ENCODE measurements around the gene SAMD10.
"Not testable (repeated sequence)": the region's sequence is repeated elsewhere in the genome, so short reads cannot be mapped to it uniquely, and the experiment has no call there.

Gene SAMD10

GRCh38 chr20:63940472-63941266 is 38.8 kb downstream of the SAMD10 start:
- peaks cover 51% of the 10 kb centered on the region for H3K4me1 Mint-ChIP-seq (ENCODE audit: low read depth)
- H3K27me3 Mint-ChIP-seq, result no peaks in the 10 kb centered on the region
- H3K4me3 Mint-ChIP-seq, result no peak overlapping the region
- H3K36me3 Mint-ChIP-seq (ENCODE audit: low read depth), result peaks cover 94% of the 10 kb centered on the region
- intact Hi-C loops (cut with micrococcal nuclease), result no loop called here
- no peaks in the 10 kb centered on the region for H3K9me3 Mint-ChIP-seq
- H3K27ac Mint-ChIP-seq, result peak overlapping the region; percentile 61

- Mint-ChIP-seq H3K27ac (no peak overlapping the region), H3K9me3 (no peaks in the 10 kb centered on the region), H3K4me1 (ENCODE audit: low read depth) (peaks cover 53% of the 10 kb centered on the region), H3K36me3 (ENCODE audit: low read depth) (peaks cover 94% of the 10 kb centered on the region), H3K4me3 (no peak overlapping the region), H3K27me3 (no peaks in the 10 kb centered on the region)
- intact Hi-C loops (cut with micrococcal nuclease), result no loop called here
Measured at GRCh38 chr20:63940071-63940471, 39.4 kb downstream of the SAMD10 start.

- Mint-ChIP-seq H3K27me3 (no peaks in the 10 kb centered on the region), H3K9me3 (no peaks in the 10 kb centered on the region), H3K4me1 (ENCODE audit: low read depth) (peaks cover 61% of the 10 kb centered on the region), H3K27ac (no peak overlapping the region), H3K36me3 (ENCODE audit: low read depth) (peaks cover 94% of the 10 kb centered on the region), H3K4me3 (no peak overlapping the region)
- intact Hi-C loops (cut with micrococcal nuclease), result no loop called here
Measured at GRCh38 chr20:63939061-63939935, 40.1 kb downstream of the SAMD10 start.

DNA sequence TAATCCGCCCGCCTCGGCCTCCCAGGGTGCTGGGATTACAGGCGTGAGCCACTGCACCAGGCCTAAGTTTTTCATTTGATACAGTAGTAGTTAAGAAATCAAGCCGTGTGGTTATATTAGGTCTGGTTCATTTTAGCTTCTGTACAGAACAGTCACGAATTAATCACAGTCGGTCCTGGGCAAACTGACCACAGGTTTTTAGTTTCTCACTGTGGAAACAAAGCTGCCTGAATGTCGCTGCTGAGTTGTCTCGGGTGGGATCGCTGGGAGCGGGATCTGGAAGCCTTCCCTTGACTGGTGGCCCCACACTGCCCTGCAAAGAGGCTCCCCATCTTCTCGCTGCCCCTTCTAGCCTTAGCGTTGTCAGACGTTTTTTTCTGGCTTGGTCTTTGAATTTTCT is 41.8 kb downstream of the SAMD10 start:
- H3K27me3 Mint-ChIP-seq, result no peaks in the 10 kb centered on the region
- H3K36me3 Mint-ChIP-seq (ENCODE audit: low read depth), result peaks cover 94% of the 10 kb centered on the region
- H3K9me3 Mint-ChIP-seq, result no peaks in the 10 kb centered on the region
- H3K27ac Mint-ChIP-seq, result no peak overlapping the region
- intact Hi-C loops (cut with micrococcal nuclease), result no loop called here
- H3K4me1 Mint-ChIP-seq (ENCODE audit: low read depth), result peaks cover 57% of the 10 kb centered on the region
- no peak overlapping the region for H3K4me3 Mint-ChIP-seq

GRCh38 chr20:63935447-63935846 is 44.0 kb downstream of the SAMD10 start:
- no peak overlapping the region for H3K4me3 Mint-ChIP-seq
- intact Hi-C loops (cut with micrococcal nuclease), result no loop called here

GRCh38 chr20:63934271-63935068 is 45.0 kb downstream of the SAMD10 start:
- H3K36me3 Mint-ChIP-seq (ENCODE audit: low read depth), result peaks cover 94% of the 10 kb centered on the region
- no peaks in the 10 kb centered on the region for H3K9me3 Mint-ChIP-seq
- H3K4me3 Mint-ChIP-seq, result peak overlapping the region; percentile 45
- peak overlapping the region; percentile 72 for H3K27ac Mint-ChIP-seq
- intact Hi-C loops (cut with micrococcal nuclease), result no loop called here
- H3K4me1 Mint-ChIP-seq (ENCODE audit: low read depth), result peaks cover 37% of the 10 kb centered on the region
- H3K27me3 Mint-ChIP-seq, result no peaks in the 10 kb centered on the region

More at GRCh38 chr20:63935447-63935846, 44.0 kb downstream of the SAMD10 start:
- peaks cover 42% of the 10 kb centered on the region for H3K4me1 Mint-ChIP-seq (ENCODE audit: low read depth)
- H3K9me3 Mint-ChIP-seq, result no peaks in the 10 kb centered on the region
- no peak overlapping the region for H3K27ac Mint-ChIP-seq
- H3K27me3 Mint-ChIP-seq, result no peaks in the 10 kb centered on the region
- H3K36me3 Mint-ChIP-seq (ENCODE audit: low read depth), result peaks cover 94% of the 10 kb centered on the region

DNA sequence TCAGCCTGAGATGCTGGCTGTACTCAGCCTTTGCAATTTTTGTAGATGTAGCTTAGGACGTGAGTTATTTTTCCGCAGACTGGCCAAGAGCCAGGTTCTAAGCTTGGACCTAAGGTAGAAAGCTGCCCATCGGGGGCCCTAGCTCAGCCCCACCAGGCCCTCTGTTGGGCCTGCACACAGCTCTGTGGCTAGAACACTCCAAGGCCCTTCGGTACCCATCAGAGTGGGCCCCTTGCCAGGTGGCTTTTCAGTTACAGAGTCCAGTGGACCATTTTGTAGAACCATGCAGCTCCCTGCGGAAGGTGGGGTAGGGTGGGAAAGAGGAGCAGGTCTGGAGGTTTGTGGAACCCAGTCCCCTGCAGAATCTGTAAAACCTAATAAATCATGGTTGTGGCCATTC is 45.8 kb downstream of the SAMD10 start:
- Mint-ChIP-seq H3K27me3 (no peaks in the 10 kb centered on the region), H3K9me3 (no peaks in the 10 kb centered on the region), H3K4me3 (no peak overlapping the region), H3K36me3 (ENCODE audit: low read depth) (peaks cover 95% of the 10 kb centered on the region), H3K4me1 (ENCODE audit: low read depth) (peaks cover 32% of the 10 kb centered on the region), H3K27ac (no peak overlapping the region)
- intact Hi-C loops (cut with micrococcal nuclease), result no loop called here

DNA sequence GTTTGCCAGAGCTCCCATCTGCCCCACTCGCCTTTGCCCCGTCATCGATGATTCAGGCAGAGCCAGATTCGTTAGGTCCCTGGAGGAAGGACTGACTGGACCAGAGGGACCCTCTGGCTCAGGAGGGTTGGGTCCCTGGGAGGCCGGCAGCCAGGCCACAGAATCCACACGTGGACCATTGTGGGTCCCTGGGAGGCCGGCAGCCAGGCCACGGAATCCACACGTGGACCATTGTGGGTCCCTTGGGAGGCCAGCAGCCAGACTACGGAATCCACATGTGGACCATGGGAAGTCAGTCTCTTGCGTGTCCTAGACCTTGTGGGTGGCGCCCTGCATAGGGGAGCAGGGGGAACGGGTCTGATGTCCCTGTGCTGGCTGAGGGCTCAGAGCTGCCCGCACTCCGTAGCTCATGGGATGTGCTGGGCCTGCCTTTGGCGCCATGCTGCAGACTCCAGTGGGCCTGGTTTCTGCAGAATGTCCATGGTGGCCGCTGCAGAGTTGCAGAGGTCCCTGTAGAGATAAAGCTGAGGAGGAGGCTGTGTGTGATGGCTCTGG is 46.8 kb downstream of the SAMD10 start:
- no peaks in the 10 kb centered on the region for H3K9me3 Mint-ChIP-seq
- no peaks in the 10 kb centered on the region for H3K27me3 Mint-ChIP-seq
- peaks cover 100% of the 10 kb centered on the region for H3K36me3 Mint-ChIP-seq (ENCODE audit: low read depth)
- peaks cover 32% of the 10 kb centered on the region for H3K4me1 Mint-ChIP-seq (ENCODE audit: low read depth)
- H3K27ac Mint-ChIP-seq, result no peak overlapping the region
- intact Hi-C loops (cut with micrococcal nuclease), result no loop called here
- no peak overlapping the region for H3K4me3 Mint-ChIP-seq

DNA sequence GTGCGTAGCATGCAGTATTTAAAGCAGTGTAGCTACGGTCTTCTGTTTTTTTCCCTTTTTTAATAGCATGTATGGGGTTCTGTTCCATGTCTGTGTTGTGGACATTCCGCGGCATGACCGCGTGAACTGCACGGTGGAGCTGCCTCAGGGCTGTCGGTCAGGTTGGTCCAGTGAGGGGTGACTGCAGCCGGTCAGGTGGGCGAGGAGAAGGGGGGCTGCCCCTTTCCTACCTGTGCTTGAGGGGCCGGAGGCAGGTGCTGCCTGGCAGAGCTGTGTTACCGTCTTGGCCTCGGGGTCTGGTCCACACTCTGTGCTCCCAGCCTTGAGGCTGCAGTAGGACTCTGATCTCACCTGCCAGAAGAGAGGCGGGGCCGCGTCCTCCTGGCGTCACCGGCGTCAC is 47.7 kb downstream of the SAMD10 start:
- intact Hi-C loops (cut with micrococcal nuclease), result no loop called here
- peaks cover 32% of the 10 kb centered on the region for H3K4me1 Mint-ChIP-seq (ENCODE audit: low read depth)
- H3K27ac Mint-ChIP-seq, result no peak overlapping the region
- H3K27me3 Mint-ChIP-seq, result no peaks in the 10 kb centered on the region
- H3K4me3 Mint-ChIP-seq, result no peak overlapping the region
- peaks cover 100% of the 10 kb centered on the region for H3K36me3 Mint-ChIP-seq (ENCODE audit: low read depth)
- no peaks in the 10 kb centered on the region for H3K9me3 Mint-ChIP-seq

GRCh38 chr20:63930971-63931553 is 48.4 kb downstream of the SAMD10 start:
- Mint-ChIP-seq H3K27ac (no peak overlapping the region), H3K9me3 (no peaks in the 10 kb centered on the region), H3K4me3 (no peak overlapping the region), H3K36me3 (ENCODE audit: low read depth) (peaks cover 100% of the 10 kb centered on the region), H3K27me3 (no peaks in the 10 kb centered on the region), H3K4me1 (ENCODE audit: low read depth) (peaks cover 36% of the 10 kb centered on the region)
- intact Hi-C loops (cut with micrococcal nuclease), result no loop called here

- intact Hi-C loops (cut with micrococcal nuclease), result not testable (repeated sequence)
Measured at GRCh38 chr20:63929473-63929883, 50.0 kb downstream of the SAMD10 start.

DNA sequence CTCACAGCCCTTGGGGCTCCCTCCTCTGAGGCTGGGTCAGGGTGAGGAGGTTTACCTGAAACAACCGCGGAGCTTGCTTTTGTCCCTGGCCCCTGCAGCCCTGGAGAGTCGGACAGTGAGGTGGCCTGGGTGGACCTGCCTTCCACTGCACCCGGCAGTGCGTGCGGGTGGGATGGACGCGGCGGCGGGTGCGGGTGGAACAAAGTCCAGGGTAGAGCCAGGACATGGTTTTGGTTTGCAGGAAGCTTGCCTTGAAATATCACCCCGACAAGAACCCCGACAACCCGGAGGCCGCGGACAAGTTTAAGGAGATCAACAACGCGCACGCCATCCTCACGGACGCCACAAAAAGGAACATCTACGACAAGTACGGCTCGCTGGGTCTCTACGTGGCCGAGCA is 50.4 kb downstream of the SAMD10 start:
- Mint-ChIP-seq H3K27me3 (no peaks in the 10 kb centered on the region), H3K36me3 (ENCODE audit: low read depth) (peaks cover 100% of the 10 kb centered on the region), H3K4me3 (no peak overlapping the region), H3K9me3 (no peaks in the 10 kb centered on the region), H3K4me1 (ENCODE audit: low read depth) (peaks cover 21% of the 10 kb centered on the region), H3K27ac (no peak overlapping the region)
- intact Hi-C loops (cut with micrococcal nuclease), result no loop called here

More at GRCh38 chr20:63929473-63929883, 50.0 kb downstream of the SAMD10 start:
- H3K36me3 Mint-ChIP-seq (ENCODE audit: low read depth), result peaks cover 100% of the 10 kb centered on the region
- H3K27me3 Mint-ChIP-seq, H3K4me3 Mint-ChIP-seq, H3K9me3 Mint-ChIP-seq, H3K27ac Mint-ChIP-seq: not testable (repeated sequence)
- peaks cover 25% of the 10 kb centered on the region for H3K4me1 Mint-ChIP-seq (ENCODE audit: low read depth)

DNA sequence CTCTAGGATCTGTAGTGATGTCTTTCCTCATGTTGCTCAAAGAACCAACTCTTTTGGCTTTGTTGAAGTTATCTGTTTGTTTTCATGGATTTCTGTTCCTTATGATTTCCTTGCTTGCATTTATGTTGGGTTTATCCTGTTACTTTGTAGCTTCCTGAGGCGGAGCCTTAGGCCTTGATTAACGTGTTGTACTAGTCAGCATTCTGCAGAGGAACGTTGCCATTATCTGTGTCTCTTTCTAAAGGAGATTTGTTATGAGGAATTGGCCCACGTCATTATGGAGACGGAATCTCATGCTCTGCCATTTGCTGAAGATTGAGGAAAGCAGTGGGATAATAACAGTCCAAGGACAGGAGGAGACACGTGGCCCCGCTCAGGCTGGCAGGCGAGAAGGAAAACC is 53.1 kb downstream of the SAMD10 start:
- intact Hi-C loops (cut with micrococcal nuclease), result no loop called here
- H3K9me3 Mint-ChIP-seq, result no peaks in the 10 kb centered on the region
- no peak overlapping the region for H3K4me3 Mint-ChIP-seq
- H3K36me3 Mint-ChIP-seq (ENCODE audit: low read depth), result peaks cover 100% of the 10 kb centered on the region
- no peak overlapping the region for H3K27ac Mint-ChIP-seq
- H3K27me3 Mint-ChIP-seq, result no peaks in the 10 kb centered on the region
- H3K4me1 Mint-ChIP-seq (ENCODE audit: low read depth), result peaks cover 6% of the 10 kb centered on the region

Data from dendritic cell treated with granulocyte-macrophage colony-stimulating factor and Interleukin-4, amounts not matched to agents 40 ng/mL and 50 ng/mL, for 4 days (primary cell).